ENCODE data around the gene FOXC2.

GRCh38 chr16:86573215-86573614 lies 6.6 kb downstream of the FOXC2 start:
- TF ChIP-seq EZH2 (IDR thresholded peaks at IDR 0.05; ENCODE audit: borderline replicate concordance, low read length) = no peak
- TF ChIP-seq CTCF (conservative IDR thresholded peaks at IDR 0.05 in 1 of 2, IDR thresholded peaks at IDR 0.05 in 1 of 2; ENCODE audit: extremely low read depth in 1 of 2, insufficient read depth in 1 of 2, low read depth in 1 of 2, low read length in 2 of 2) = no peak
